ENCODE measurements around the gene PRKN. TPM values are rescaled to one million over a fixed set of nuclear protein-coding genes. Genes with fewer than 3 reads are reported as not detected.

Gene PRKN
- total and polyA plus RNA-seq, 5 donors from 2014 or later, result 0.24 to 3.7 (median 2.5) TPM

- no peak overlapping the region for H3K27ac Mint-ChIP-seq
- ATAC-seq (ENCODE audit: low read depth in 2 of 2) (no peak), DNase-seq (no peak)
- H3K4me3 Mint-ChIP-seq, result no peak overlapping the region
- no peaks in the 10 kb centered on the region for H3K36me3 Mint-ChIP-seq
- Histone ChIP-seq H3K9me3 (ENCODE audit: control insufficient read depth in 2 of 2, low read length in 2 of 2) (no peaks in the 10 kb centered on the region), H3K27me3 (ENCODE audit: control insufficient read depth, insufficient read depth, low read length) (no peaks in the 10 kb centered on the region), H3K36me3 (ENCODE audit: control insufficient read depth, insufficient read depth, low read length) (no peaks in the 10 kb centered on the region), H3K4me1 (ENCODE audit: control insufficient read depth, insufficient read depth, low read length, poor library complexity, severe bottlenecking) (peaks cover 7% of the 10 kb centered on the region), H3K27ac (ENCODE audit: insufficient read depth, low read length, poor library complexity, severe bottlenecking) (no peak overlapping the region), H3K4me3 (ENCODE audit: low read depth, low read length) (no peak overlapping the region)
- H3K9me3 Mint-ChIP-seq, result peaks cover 0 to 3% (median 0%) of the 10 kb centered on the region in 7 donors
- H3K27me3 Mint-ChIP-seq, result no peaks in the 10 kb centered on the region
- peaks cover 4 to 9% (median 6%) of the 10 kb centered on the region in 4 donors for H3K4me1 Mint-ChIP-seq
Observed at GRCh38 chr6:162722633-162723032, 4.9 kb downstream of the PRKN start.

GRCh38 chr6:162722226-162722625 is 5.3 kb downstream of the PRKN start:
- H3K4me3 Mint-ChIP-seq, result no peak overlapping the region
- no peaks in the 10 kb centered on the region for H3K36me3 Mint-ChIP-seq
- no peak overlapping the region for H3K27ac Mint-ChIP-seq
- peaks cover 0 to 3% (median 0%) of the 10 kb centered on the region in 7 donors for H3K9me3 Mint-ChIP-seq
- H3K4me3 ChIP-seq (ENCODE audit: low read depth, low read length), result no peak overlapping the region
- H3K36me3 ChIP-seq (ENCODE audit: control insufficient read depth, insufficient read depth, low read length), result no peaks in the 10 kb centered on the region
- peaks cover 7% of the 10 kb centered on the region for H3K4me1 ChIP-seq (ENCODE audit: control insufficient read depth, insufficient read depth, low read length, poor library complexity, severe bottlenecking)
- no peaks in the 10 kb centered on the region for H3K9me3 ChIP-seq (ENCODE audit: control insufficient read depth in 2 of 2, low read length in 2 of 2)
- no peaks in the 10 kb centered on the region for H3K27me3 Mint-ChIP-seq
- ATAC-seq (ENCODE audit: low read depth in 2 of 2) (no peak), DNase-seq (no peak)
- no peaks in the 10 kb centered on the region for H3K27me3 ChIP-seq (ENCODE audit: control insufficient read depth, insufficient read depth, low read length)
- peaks cover 4 to 9% (median 6%) of the 10 kb centered on the region in 4 donors for H3K4me1 Mint-ChIP-seq
- no peak overlapping the region for H3K27ac ChIP-seq (ENCODE audit: insufficient read depth, low read length, poor library complexity, severe bottlenecking)

GRCh38 chr6:162721404-162721687 is 6.2 kb downstream of the PRKN start:
- Histone ChIP-seq H3K9me3 (ENCODE audit: control insufficient read depth in 2 of 2, low read length in 2 of 2) (no peaks in the 10 kb centered on the region), H3K4me1 (ENCODE audit: control insufficient read depth, insufficient read depth, low read length, poor library complexity, severe bottlenecking) (no peaks in the 10 kb centered on the region), H3K27me3 (ENCODE audit: control insufficient read depth, insufficient read depth, low read length) (no peaks in the 10 kb centered on the region), H3K4me3 (ENCODE audit: low read depth, low read length) (no peak overlapping the region), H3K27ac (ENCODE audit: insufficient read depth, low read length, poor library complexity, severe bottlenecking) (no peak overlapping the region), H3K36me3 (ENCODE audit: control insufficient read depth, insufficient read depth, low read length) (no peaks in the 10 kb centered on the region)
- DNase-seq, result no peak
- H3K4me3 Mint-ChIP-seq, result no peak overlapping the region
- H3K27ac Mint-ChIP-seq, result no peak overlapping the region
- peaks cover 3% of the 10 kb centered on the region for H3K36me3 Mint-ChIP-seq
- peaks cover 0 to 3% (median 0%) of the 10 kb centered on the region in 7 donors for H3K9me3 Mint-ChIP-seq
- peaks cover 0 to 1% (median 1%) of the 10 kb centered on the region in 4 donors for H3K4me1 Mint-ChIP-seq
- ATAC-seq (ENCODE audit: low read depth in 2 of 2), result no peak
- no peaks in the 10 kb centered on the region for H3K27me3 Mint-ChIP-seq

GRCh38 chr6:162719528-162719927 is 8.0 kb downstream of the PRKN start:
- no peaks in the 10 kb centered on the region for H3K4me1 ChIP-seq (ENCODE audit: control insufficient read depth, insufficient read depth, low read length, poor library complexity, severe bottlenecking)
- no peak overlapping the region for H3K4me3 ChIP-seq (ENCODE audit: low read depth, low read length)
- DNase-seq (no peak), ATAC-seq (ENCODE audit: low read depth in 2 of 2) (no peak)
- Mint-ChIP-seq H3K27ac (no peak overlapping the region), H3K4me1 (peaks cover 0 to 1% (median 0%) of the 10 kb centered on the region in 4 donors), H3K4me3 (no peak overlapping the region), H3K27me3 (no peaks in the 10 kb centered on the region), H3K9me3 (peaks cover 0 to 4% (median 2%) of the 10 kb centered on the region in 7 donors), H3K36me3 (peaks cover 3% of the 10 kb centered on the region)
- no peak overlapping the region for H3K27ac ChIP-seq (ENCODE audit: insufficient read depth, low read length, poor library complexity, severe bottlenecking)
- no peaks in the 10 kb centered on the region for H3K9me3 ChIP-seq (ENCODE audit: control insufficient read depth in 2 of 2, low read length in 2 of 2)
- no peaks in the 10 kb centered on the region for H3K36me3 ChIP-seq (ENCODE audit: control insufficient read depth, insufficient read depth, low read length)
- no peaks in the 10 kb centered on the region for H3K27me3 ChIP-seq (ENCODE audit: control insufficient read depth, insufficient read depth, low read length)

GRCh38 chr6:162715601-162716000 is 12.0 kb downstream of the PRKN start:
- peaks cover 8% of the 10 kb centered on the region for H3K36me3 Mint-ChIP-seq
- Histone ChIP-seq H3K36me3 (ENCODE audit: control insufficient read depth, insufficient read depth, low read length) (no peaks in the 10 kb centered on the region), H3K27ac (ENCODE audit: insufficient read depth, low read length, poor library complexity, severe bottlenecking) (no peak overlapping the region), H3K4me1 (ENCODE audit: control insufficient read depth, insufficient read depth, low read length, poor library complexity, severe bottlenecking) (no peaks in the 10 kb centered on the region), H3K4me3 (ENCODE audit: low read depth, low read length) (no peak overlapping the region), H3K9me3 (ENCODE audit: control insufficient read depth in 2 of 2, low read length in 2 of 2) (no peaks in the 10 kb centered on the region), H3K27me3 (ENCODE audit: control insufficient read depth, insufficient read depth, low read length) (no peaks in the 10 kb centered on the region)
- H3K27me3 Mint-ChIP-seq, result no peaks in the 10 kb centered on the region
- peak overlapping the region in 1 of 4 donors; percentile 35 for H3K4me3 Mint-ChIP-seq
- peaks cover 0 to 3% (median 0%) of the 10 kb centered on the region in 4 donors for H3K4me1 Mint-ChIP-seq
- peaks cover 0 to 4% (median 2%) of the 10 kb centered on the region in 7 donors for H3K9me3 Mint-ChIP-seq
- no peak for ATAC-seq (ENCODE audit: low read depth in 2 of 2)
- no peak for DNase-seq
- H3K27ac Mint-ChIP-seq, result no peak overlapping the region

GRCh38 chr6:162713974-162714780 is 13.4 kb downstream of the PRKN start:
- peaks cover 8% of the 10 kb centered on the region for H3K36me3 Mint-ChIP-seq

GRCh38 chr6:162712694-162713093 is 14.9 kb downstream of the PRKN start:
- Histone ChIP-seq H3K36me3 (ENCODE audit: control insufficient read depth, insufficient read depth, low read length) (no peaks in the 10 kb centered on the region), H3K27ac (ENCODE audit: insufficient read depth, low read length, poor library complexity, severe bottlenecking) (no peak overlapping the region), H3K9me3 (ENCODE audit: control insufficient read depth in 2 of 2, low read length in 2 of 2) (no peaks in the 10 kb centered on the region), H3K4me3 (ENCODE audit: low read depth, low read length) (no peak overlapping the region), H3K4me1 (ENCODE audit: control insufficient read depth, insufficient read depth, low read length, poor library complexity, severe bottlenecking) (no peaks in the 10 kb centered on the region), H3K27me3 (ENCODE audit: control insufficient read depth, insufficient read depth, low read length) (no peaks in the 10 kb centered on the region)
- peaks cover 0 to 4% (median 1%) of the 10 kb centered on the region in 7 donors for H3K9me3 Mint-ChIP-seq
- H3K36me3 Mint-ChIP-seq, result peaks cover 8% of the 10 kb centered on the region
- ATAC-seq (ENCODE audit: low read depth in 2 of 2) (no peak), DNase-seq (no peak)
- H3K27me3 Mint-ChIP-seq, result no peaks in the 10 kb centered on the region
- no peak overlapping the region for H3K4me3 Mint-ChIP-seq
- H3K4me1 Mint-ChIP-seq, result peaks cover 0 to 3% (median 0%) of the 10 kb centered on the region in 4 donors
- H3K27ac Mint-ChIP-seq, result peak overlapping the region in 1 of 3 donors; percentile 27

More at GRCh38 chr6:162713974-162714780, 13.4 kb downstream of the PRKN start:
- Histone ChIP-seq H3K4me3 (ENCODE audit: low read depth, low read length) (no peak overlapping the region), H3K9me3 (ENCODE audit: control insufficient read depth in 2 of 2, low read length in 2 of 2) (no peaks in the 10 kb centered on the region), H3K4me1 (ENCODE audit: control insufficient read depth, insufficient read depth, low read length, poor library complexity, severe bottlenecking) (no peaks in the 10 kb centered on the region), H3K27ac (ENCODE audit: insufficient read depth, low read length, poor library complexity, severe bottlenecking) (no peak overlapping the region), H3K27me3 (ENCODE audit: control insufficient read depth, insufficient read depth, low read length) (no peaks in the 10 kb centered on the region), H3K36me3 (ENCODE audit: control insufficient read depth, insufficient read depth, low read length) (no peaks in the 10 kb centered on the region)
- Mint-ChIP-seq H3K4me1 (peaks cover 0 to 3% (median 0%) of the 10 kb centered on the region in 4 donors), H3K9me3 (peaks cover 0 to 4% (median 2%) of the 10 kb centered on the region in 7 donors), H3K27ac (no peak overlapping the region), H3K27me3 (no peaks in the 10 kb centered on the region), H3K4me3 (no peak overlapping the region)
- no peak for DNase-seq
- ATAC-seq (ENCODE audit: low read depth in 2 of 2), result no peak

- H3K4me3 Mint-ChIP-seq, result no peak overlapping the region
- ATAC-seq (ENCODE audit: low read depth in 2 of 2) (no peak), DNase-seq (no peak)
Observed at GRCh38 chr6:162711376-162711775, 16.2 kb downstream of the PRKN start.

More at GRCh38 chr6:162711376-162711775, 16.2 kb downstream of the PRKN start:
- no peaks in the 10 kb centered on the region for H3K27me3 ChIP-seq (ENCODE audit: control insufficient read depth, insufficient read depth, low read length)
- H3K27ac Mint-ChIP-seq, result peak overlapping the region in 1 of 3 donors; percentile 60
- H3K4me3 ChIP-seq (ENCODE audit: low read depth, low read length), result no peak overlapping the region
- peaks cover 0 to 2% (median under 1%) of the 10 kb centered on the region in 4 donors for H3K4me1 Mint-ChIP-seq
- no peaks in the 10 kb centered on the region for H3K27me3 Mint-ChIP-seq
- H3K36me3 Mint-ChIP-seq, result peaks cover 5% of the 10 kb centered on the region
- H3K9me3 ChIP-seq (ENCODE audit: control insufficient read depth in 2 of 2, low read length in 2 of 2), result no peaks in the 10 kb centered on the region
- H3K9me3 Mint-ChIP-seq, result peaks cover 0 to 4% (median 0%) of the 10 kb centered on the region in 7 donors
- H3K36me3 ChIP-seq (ENCODE audit: control insufficient read depth, insufficient read depth, low read length), result no peaks in the 10 kb centered on the region
- no peaks in the 10 kb centered on the region for H3K4me1 ChIP-seq (ENCODE audit: control insufficient read depth, insufficient read depth, low read length, poor library complexity, severe bottlenecking)
- H3K27ac ChIP-seq (ENCODE audit: insufficient read depth, low read length, poor library complexity, severe bottlenecking), result no peak overlapping the region
